ENCODE measurements around the gene PDCD4. TPM values are rescaled to one million over a fixed set of nuclear protein-coding genes. Genes with fewer than 3 reads are reported as not detected.

The PDCD4 gene
- total and polyA plus RNA-seq, 2 of the 13 experiments (the other 11 are each of a cell fraction or from before 2014, with no cell fraction given): 22.8 to 56.2 TPM

- Histone ChIP-seq H3K4me3 (replicated peaks in 1 of 3; ENCODE audit: insufficient read depth in 1 of 3, low read depth in 2 of 3, low read length in 3 of 3) (peak overlapping the region in 2 of 3 experiments; percentile 44 to 54; a peak in 2 of 6 replicates), H3K9ac (ENCODE audit: insufficient read depth, low read depth, low read length) (peak overlapping the region; percentile 48), H3K9me3 (ENCODE audit: low read length) (no peaks in the 10 kb centered on the region), H3K36me3 (replicated peaks in 1 of 2; ENCODE audit: control insufficient read depth in 1 of 2, insufficient read depth in 2 of 2, low read length in 2 of 2) (no peaks in the 10 kb centered on the region), H2AFZ (ENCODE audit: low read length) (peak overlapping the region; percentile 89), H3K4me2 (ENCODE audit: low read depth, low read length) (peak overlapping the region; percentile 69), H4K20me1 (ENCODE audit: insufficient read depth, low read length) (no peaks in the 10 kb centered on the region), H3K27ac (ENCODE audit: extremely low read length, insufficient read depth, low read length) (no peak overlapping the region), H3K27me3 (ENCODE audit: control insufficient read depth in 1 of 2, insufficient read depth in 2 of 2, low read length in 2 of 2) (no peaks in the 10 kb centered on the region), H3K79me2 (ENCODE audit: insufficient read depth, low read length) (no peaks in the 10 kb centered on the region), H3K4me1 (ENCODE audit: insufficient read depth, low read length) (peaks cover 54% of the 10 kb centered on the region)
- FAIRE-seq: no peak
- BruUV-seq (replicated peaks): no TSS peak
- no peak for TF ChIP-seq MAF1 (CRISPR knock-in tag; IDR thresholded peaks at IDR 0.05; ENCODE audit: borderline replicate concordance)
- TF ChIP-seq PAXIP1 (CRISPR knock-in tag; conservative IDR thresholded peaks at IDR 0.05): 0 out of 2 replicates have a peak, but pooled peaks have one; percentile 3
- TF ChIP-seq KDM1A (CRISPR knock-in tag; IDR thresholded peaks at IDR 0.05): no peak
- no peak for TF ChIP-seq HNF1B (CRISPR knock-in tag; IDR thresholded peaks at IDR 0.05)
- no peak for TF ChIP-seq SMC3 (IDR thresholded peaks at IDR 0.05; ENCODE audit: low read length)
- TF ChIP-seq, protein P1, sequence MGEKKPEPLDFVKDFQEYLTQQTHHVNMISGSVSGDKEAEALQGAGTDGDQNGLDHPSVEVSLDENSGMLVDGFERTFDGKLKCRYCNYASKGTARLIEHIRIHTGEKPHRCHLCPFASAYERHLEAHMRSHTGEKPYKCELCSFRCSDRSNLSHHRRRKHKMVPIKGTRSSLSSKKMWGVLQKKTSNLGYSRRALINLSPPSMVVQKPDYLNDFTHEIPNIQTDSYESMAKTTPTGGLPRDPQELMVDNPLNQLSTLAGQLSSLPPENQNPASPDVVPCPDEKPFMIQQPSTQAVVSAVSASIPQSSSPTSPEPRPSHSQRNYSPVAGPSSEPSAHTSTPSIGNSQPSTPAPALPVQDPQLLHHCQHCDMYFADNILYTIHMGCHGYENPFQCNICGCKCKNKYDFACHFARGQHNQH (CRISPR knock-in tag; IDR thresholded peaks at IDR 0.05): no peak
- CTCF ChIA-PET (ENCODE audit: low intra/inter-chr PET ratio, low total read pairs): no interaction called here
- no peak for DNase-seq (ENCODE audit: low spot score)
- POLR2A ChIA-PET: interaction anchor here (0.9 to 1.3 kb wide), 2 partner anchors 19 to 29 kb away, joined by 4 read pairs; no protein-coding TSS in a partner anchor
- 33% methylated on average over 6 of the region's 6 CpGs for WGBS (ENCODE audit: low lambda C conversion rate)
- in situ Hi-C loops (cut with HindIII; ENCODE audit: extremely low pct_ligation_motif_present, low pct_unique_long_range_greater_than_20kb): no loop called here
- ATAC-seq: no peak
- intact Hi-C loops (cut with micrococcal nuclease; ENCODE audit: unreplicated experiment): no loop called here
Observed at GRCh38 chr10:110865186-110865808, 6.4 kb upstream of the PDCD4 start.
